Esophagus (tissue), 2 donors: ENCODE results near the gene POGLUT2. TPM values are rescaled to one million over a fixed set of nuclear protein-coding genes. Genes with fewer than 3 reads are reported as not detected.

Experiments used
- H3K27ac ChIP-seq, 2 donors: one replicate each; pipeline ENCODE4 v1.5.1; 2013; ENCODE audit warnings: low read depth in 2 of 2, mild to moderate bottlenecking in 2 of 2, inconsistent platforms in 1 of 2, low read length in 1 of 2, moderate library complexity in 1 of 2
- H3K27me3 ChIP-seq, 2 donors: one replicate each; pipeline ENCODE4 v1.6.1; 2013; ENCODE audit warnings: low read length in 2 of 2, control low read depth in 1 of 2, mild to moderate bottlenecking in 1 of 2; ENCODE audit not compliant: insufficient read depth in 2 of 2, control insufficient read depth in 1 of 2
- H3K36me3 ChIP-seq, 2 donors: one replicate each; pipeline ENCODE4 v1.6.1; 2013; ENCODE audit warnings: low read length in 1 of 2; ENCODE audit not compliant: control insufficient read depth in 2 of 2, insufficient read depth in 2 of 2
- H3K4me1 ChIP-seq, 2 donors: one replicate each; pipeline ENCODE4 v1.6.1; 2013; ENCODE audit warnings: low read length in 1 of 2; ENCODE audit not compliant: control insufficient read depth in 2 of 2, insufficient read depth in 2 of 2
- H3K4me3 ChIP-seq, 2 donors: one replicate each; pipeline ENCODE4 v1.5.1; 2013; ENCODE audit warnings: low read length in 2 of 2, mild to moderate bottlenecking in 2 of 2, low read depth in 1 of 2, moderate library complexity in 1 of 2
- H3K9me3 ChIP-seq, 2 donors: one replicate each; pipeline ENCODE4 v1.6.1; 2013; ENCODE audit warnings: mild to moderate bottlenecking in 2 of 2, low read depth in 1 of 2, low read length in 1 of 2, moderate library complexity in 1 of 2; ENCODE audit not compliant: control insufficient read depth in 2 of 2, insufficient read depth in 1 of 2
- WGBS, 2 donors: extraction: QIAGEN DNeasy Blood & Tissue Kit; methylation state at CpG; one replicate each; pipeline ENCODE4 v1.1.7; 2013; 5-methylcytosine and 5-hydroxymethylcytosine counted together
- polyA plus RNA-seq, 2 donors: library from polyadenylated mRNA; stranded (reverse); fragments of 200-250 nt; gene quantifications; one replicate each; pipeline ENCODE4 v1.2.3, GENCODE V29; 2013
- donor health status: healthy with polysubstance abuse.
- donor health status: Bipolar disorder and iron deficiency.

The POGLUT2 gene
- polyA plus RNA-seq, 2 donors, result 0.61 to 1.5 TPM

DNA sequence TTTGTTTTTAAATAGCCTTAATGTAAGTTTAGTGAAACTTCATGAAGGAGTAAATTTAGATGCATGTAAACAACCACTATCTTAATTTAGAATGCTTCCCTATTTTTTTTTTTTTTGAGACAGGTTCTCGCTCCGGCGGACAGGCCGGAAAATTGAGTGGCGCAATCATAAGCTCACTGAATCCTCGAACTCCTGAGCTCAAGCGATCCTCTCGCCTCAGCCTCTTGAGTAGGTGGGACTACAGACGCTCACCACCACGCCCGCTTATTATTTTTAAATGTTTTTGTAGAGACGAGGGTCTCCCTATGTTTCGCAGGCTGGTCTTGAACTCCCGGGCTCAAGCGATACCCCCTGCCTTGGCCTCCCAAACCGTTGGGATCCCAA is 26.7 kb downstream of the POGLUT2 start:
- Histone ChIP-seq H3K27me3 (no peaks in the 10 kb centered on the region), H3K4me3 (no peak overlapping the region), H3K27ac (no peak overlapping the region), H3K36me3 (no peaks in the 10 kb centered on the region), H3K4me1 (peaks cover 0 to 10% of the 10 kb centered on the region in 2 donors), H3K9me3 (no peaks in the 10 kb centered on the region)
- 95 to 96% methylated on average over 16 of the region's 16 CpGs for WGBS, 2 donors

DNA sequence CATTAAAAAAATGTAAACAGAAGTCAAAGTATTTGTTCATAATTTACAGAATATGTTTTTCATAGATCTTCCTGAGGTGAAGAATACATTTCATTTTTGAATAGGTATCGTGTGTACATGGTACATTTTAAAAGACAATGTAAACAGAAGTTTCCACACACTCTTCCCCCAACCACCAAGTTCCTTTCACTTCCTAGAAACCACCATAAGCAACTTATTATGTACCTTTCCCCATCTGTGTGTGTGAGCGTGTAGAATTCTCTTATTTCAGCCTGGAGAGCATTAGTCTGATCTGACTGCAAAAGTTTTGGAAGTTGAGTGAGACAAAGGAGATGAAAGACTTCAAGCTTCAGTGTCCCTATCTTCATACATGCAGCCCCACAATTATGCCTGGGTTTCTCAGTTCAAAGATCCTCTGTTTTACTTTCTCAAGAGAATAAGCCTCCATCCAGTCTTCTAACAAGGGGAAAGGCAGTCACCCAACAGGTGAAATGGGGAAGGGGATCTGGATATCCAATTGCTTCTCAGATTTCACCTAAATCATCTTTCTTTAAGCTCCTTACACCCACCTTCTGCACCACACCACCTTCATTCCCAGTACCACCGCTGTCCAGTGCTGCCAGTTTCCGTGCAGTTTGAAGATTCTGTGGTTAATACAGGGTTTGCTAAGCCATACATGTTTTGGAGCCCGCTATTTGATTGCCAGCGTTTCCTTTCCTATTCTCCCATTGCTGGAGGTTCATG is 27.3 kb downstream of the POGLUT2 start:
- H3K27me3 ChIP-seq, result no peaks in the 10 kb centered on the region
- no peaks in the 10 kb centered on the region for H3K36me3 ChIP-seq
- H3K9me3 ChIP-seq, result no peaks in the 10 kb centered on the region
- peaks cover 0 to 10% of the 10 kb centered on the region in 2 donors for H3K4me1 ChIP-seq
- WGBS, 2 donors, result 90 to 91% methylated on average over 6 of the region's 6 CpGs
- H3K27ac ChIP-seq, result no peak overlapping the region
- H3K4me3 ChIP-seq, result no peak overlapping the region

DNA sequence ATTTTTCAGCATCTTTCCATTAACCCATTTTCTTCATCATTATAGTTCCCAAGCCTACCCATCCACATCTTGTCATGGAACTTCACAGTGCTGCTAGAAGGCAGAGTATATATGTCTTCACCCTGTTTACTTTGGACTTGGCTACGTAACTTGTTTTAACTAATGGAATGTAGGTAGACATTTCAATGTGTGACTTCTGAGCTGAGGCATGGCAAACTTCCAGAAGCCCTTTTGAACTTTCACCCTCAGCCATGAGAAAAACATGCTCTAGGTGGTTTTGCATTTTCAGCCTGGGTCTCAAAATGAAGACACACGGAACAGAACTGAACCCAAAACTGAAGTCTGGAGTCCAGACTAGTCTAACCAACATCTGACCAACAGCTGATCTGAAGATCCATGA is 28.3 kb downstream of the POGLUT2 start:
- H3K36me3 ChIP-seq, result peaks cover 0 to 2% of the 10 kb centered on the region in 2 donors
- H3K4me3 ChIP-seq, result no peak overlapping the region
- no peaks in the 10 kb centered on the region for H3K27me3 ChIP-seq
- no peaks in the 10 kb centered on the region for H3K9me3 ChIP-seq
- 77 to 78% methylated on average over 2 of the region's 2 CpGs for WGBS, 2 donors
- H3K4me1 ChIP-seq, result peaks cover 0 to 10% of the 10 kb centered on the region in 2 donors
- H3K27ac ChIP-seq, result no peak overlapping the region

DNA sequence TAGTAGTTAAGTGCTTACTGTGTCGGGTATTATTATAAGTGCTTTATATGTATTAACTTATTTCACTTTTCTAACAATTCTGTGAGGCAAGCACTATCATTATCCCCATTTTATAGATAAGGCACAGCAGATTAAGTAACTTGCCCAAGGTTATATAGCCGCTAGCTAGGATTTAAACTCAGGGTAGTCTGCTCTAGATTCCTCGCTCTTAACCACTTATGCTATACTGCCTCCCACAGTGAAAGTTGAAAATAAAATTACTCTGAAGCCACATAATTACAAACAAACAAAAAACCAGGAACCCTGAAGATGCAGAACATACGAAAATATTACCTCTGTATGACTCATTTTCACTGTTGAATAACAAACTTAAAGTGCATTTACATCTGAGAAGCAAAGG is 29.1 kb downstream of the POGLUT2 start:
- no peak overlapping the region for H3K4me3 ChIP-seq
- peaks cover 0 to 2% of the 10 kb centered on the region in 2 donors for H3K36me3 ChIP-seq
- H3K4me1 ChIP-seq, result peaks cover 0 to 10% of the 10 kb centered on the region in 2 donors
- H3K9me3 ChIP-seq, result no peaks in the 10 kb centered on the region
- 75 to 76% methylated on average over 4 of the region's 4 CpGs for WGBS, 2 donors
- H3K27me3 ChIP-seq, result no peaks in the 10 kb centered on the region
- no peak overlapping the region for H3K27ac ChIP-seq

DNA sequence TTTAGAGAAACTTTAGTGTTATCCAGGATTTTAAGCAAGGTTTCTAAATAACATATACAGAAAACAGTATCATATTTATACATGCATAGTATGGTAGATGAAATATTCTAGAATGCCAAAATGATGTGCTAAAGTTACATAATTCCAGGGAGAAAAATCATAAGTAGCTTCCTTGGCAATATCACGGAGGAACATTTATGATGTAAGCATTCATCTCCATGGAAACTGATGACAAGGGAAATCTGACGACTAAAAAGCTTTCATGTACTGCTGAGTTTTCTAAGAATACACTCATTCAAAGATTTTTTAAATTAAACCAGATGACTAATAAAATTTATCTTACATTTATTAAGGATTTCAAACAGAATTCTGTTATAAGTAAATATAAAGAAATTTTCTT is 29.9 kb downstream of the POGLUT2 start:
- Histone ChIP-seq H3K4me3 (no peak overlapping the region), H3K4me1 (peaks cover 0 to 5% of the 10 kb centered on the region in 2 donors), H3K9me3 (no peaks in the 10 kb centered on the region), H3K27ac (no peak overlapping the region), H3K36me3 (peaks cover 0 to 2% of the 10 kb centered on the region in 2 donors), H3K27me3 (no peaks in the 10 kb centered on the region)
- 60 to 74% methylated on average over 2 of the region's 2 CpGs for WGBS, 2 donors

DNA sequence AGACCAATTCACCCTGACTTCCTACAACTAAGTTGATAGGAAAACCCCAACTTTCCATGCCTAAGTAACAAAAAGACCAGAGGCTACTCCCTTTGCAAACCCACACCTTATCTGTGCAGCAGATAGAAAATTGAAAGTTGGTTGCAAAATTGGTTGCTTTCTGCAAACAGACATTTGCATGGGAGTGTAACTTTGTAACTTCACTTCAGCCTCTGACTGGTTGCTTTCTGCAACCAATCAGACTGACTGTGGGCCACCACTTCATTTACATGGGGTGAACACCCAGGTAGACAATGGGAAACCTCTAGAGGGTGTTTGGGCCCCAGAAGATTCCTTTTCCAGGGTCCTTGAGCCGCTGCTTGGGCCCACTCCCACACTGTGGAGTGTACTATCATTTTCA is 35.0 kb downstream of the POGLUT2 start:
- no peak overlapping the region for H3K4me3 ChIP-seq
- 86 to 92% methylated on average over 1 of the region's 1 CpG for WGBS, 2 donors
- H3K4me1 ChIP-seq, result no peaks in the 10 kb centered on the region
- peaks cover 0 to 2% of the 10 kb centered on the region in 2 donors for H3K36me3 ChIP-seq
- no peaks in the 10 kb centered on the region for H3K9me3 ChIP-seq
- no peaks in the 10 kb centered on the region for H3K27me3 ChIP-seq
- H3K27ac ChIP-seq, result no peak overlapping the region

DNA sequence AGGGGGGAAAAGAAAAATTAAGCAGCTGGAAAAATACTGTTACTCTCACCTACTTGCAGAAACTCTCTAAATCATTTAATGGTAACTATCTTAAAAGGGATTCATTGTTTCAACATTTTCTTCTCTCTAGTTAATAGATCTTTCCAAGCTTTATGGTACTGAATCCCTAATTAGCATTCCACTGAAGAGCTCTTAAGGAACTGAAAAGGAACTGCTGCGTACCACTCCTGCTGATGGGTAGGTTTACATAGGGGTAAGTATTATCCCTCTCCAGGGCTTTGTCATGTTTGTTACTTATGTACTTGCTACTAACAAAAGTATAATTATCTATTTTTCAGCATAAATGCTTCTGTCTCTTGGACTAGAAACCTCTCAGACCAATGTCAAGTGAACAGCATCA is 37.7 kb downstream of the POGLUT2 start:
- Histone ChIP-seq H3K4me3 (no peak overlapping the region), H3K9me3 (no peaks in the 10 kb centered on the region), H3K27ac (no peak overlapping the region), H3K36me3 (peaks cover 0 to 2% of the 10 kb centered on the region in 2 donors), H3K4me1 (no peaks in the 10 kb centered on the region), H3K27me3 (no peaks in the 10 kb centered on the region)
- WGBS, 2 donors, result 88 to 96% methylated on average over 1 of the region's 1 CpG

DNA sequence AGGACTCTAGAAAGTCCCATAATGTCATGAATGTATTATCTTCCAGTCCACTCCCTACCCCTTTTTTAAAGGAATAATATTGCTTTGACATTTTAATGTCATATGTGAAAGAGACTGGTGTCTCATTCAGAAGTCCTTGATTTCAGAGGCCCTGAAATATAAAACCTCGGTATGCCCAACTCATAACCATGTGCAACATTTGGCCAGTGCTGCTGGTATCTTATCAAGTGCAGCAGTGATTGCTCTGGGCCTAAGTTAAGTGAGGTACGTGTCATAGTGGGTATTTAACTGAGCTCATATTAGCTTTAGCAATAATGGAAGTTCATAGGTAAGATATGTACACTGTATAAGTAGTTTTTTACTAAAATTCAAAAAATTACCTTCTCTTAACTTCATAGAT is 39.9 kb downstream of the POGLUT2 start:
- Histone ChIP-seq H3K4me3 (no peak overlapping the region), H3K9me3 (no peaks in the 10 kb centered on the region), H3K27ac (no peak overlapping the region), H3K27me3 (no peaks in the 10 kb centered on the region), H3K36me3 (no peaks in the 10 kb centered on the region), H3K4me1 (no peaks in the 10 kb centered on the region)
- WGBS, 2 donors, result 82 to 91% methylated on average over 2 of the region's 2 CpGs

DNA sequence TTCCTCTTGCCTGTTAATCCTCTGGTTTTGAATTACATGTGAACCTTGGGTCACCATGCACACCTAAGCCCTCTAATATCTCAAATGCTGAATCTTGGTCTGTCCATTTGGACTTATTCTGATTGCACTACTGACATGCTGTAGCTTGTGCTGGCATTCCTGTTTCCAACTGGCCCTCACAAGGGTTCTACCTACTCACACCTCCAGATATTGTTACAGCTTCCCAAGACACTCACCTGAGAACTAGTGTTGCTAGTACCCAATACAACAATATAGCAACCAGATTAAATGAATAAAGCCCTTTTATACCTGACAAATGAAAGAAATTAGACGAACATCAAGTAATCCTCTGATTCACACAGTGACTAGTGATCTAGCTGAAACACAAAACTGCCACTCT is 41.8 kb downstream of the POGLUT2 start:
- Histone ChIP-seq H3K4me1 (no peaks in the 10 kb centered on the region), H3K27ac (no peak overlapping the region), H3K9me3 (no peaks in the 10 kb centered on the region), H3K4me3 (no peak overlapping the region), H3K27me3 (no peaks in the 10 kb centered on the region), H3K36me3 (no peaks in the 10 kb centered on the region)
- WGBS, 2 donors, result 60 to 71% methylated on average over 1 of the region's 1 CpG

DNA sequence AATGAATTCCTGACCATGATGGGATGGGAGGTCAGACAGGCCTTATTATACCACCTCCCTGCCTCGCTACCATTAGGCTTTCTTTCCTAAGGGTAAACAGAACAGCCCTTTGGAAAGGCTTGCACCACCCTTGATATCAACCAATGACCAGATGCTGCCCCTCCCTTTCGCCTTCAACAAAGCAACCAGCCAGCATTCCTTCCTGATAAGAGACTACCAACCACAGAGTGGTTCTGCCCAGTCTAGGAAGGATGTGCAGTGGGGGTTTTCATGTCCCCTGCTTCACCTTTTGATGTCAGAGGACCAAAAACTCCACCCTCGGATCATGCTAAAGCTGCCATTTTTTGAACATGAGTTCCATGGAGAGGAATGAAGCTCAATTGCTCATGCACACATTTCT is 46.9 kb downstream of the POGLUT2 start:
- 86% methylated on average over 3 of the region's 3 CpGs for WGBS, 2 donors
- H3K4me3 ChIP-seq, result no peak overlapping the region

More for the DNA sequence above, 46.9 kb downstream of the POGLUT2 start:
- Histone ChIP-seq H3K9me3 (no peaks in the 10 kb centered on the region), H3K36me3 (no peaks in the 10 kb centered on the region), H3K27me3 (no peaks in the 10 kb centered on the region), H3K4me1 (no peaks in the 10 kb centered on the region), H3K27ac (no peak overlapping the region)
